Calu3 (cell line): ENCODE data around the gene CIAO2B. TPM values are rescaled to one million over a fixed set of nuclear protein-coding genes. Genes with fewer than 3 reads are reported as not detected.
A peak's percentile ranks its signal among the peaks of the same experiment; 100 is the strongest.
"Not testable (repeated sequence)": the region's sequence is repeated elsewhere in the genome, so short reads cannot be mapped to it uniquely, and the experiment has no call there.

Source experiments
- BruUV-seq: library from RNA; stranded (reverse); fragments of 400-500 nt; replicated peaks from 2 replicates; lab custom pipeline; 2021; lab: Mats Ljungman, UMichigan
- CTCF ChIA-PET: fragments of 300-600 bp; sonication (Branson Sonifier 250); formaldehyde crosslinking; loops from one replicate; lab custom pipeline; 2022; ENCODE audit warnings: antibody characterized with exemption; lab: Charles Lee
- DNase-seq: peaks from one replicate; pipeline ENCODE4 v3.0.0; 2022
- H3K27ac Mint-ChIP-seq: one replicate; pipeline ENCODE4 v1.8.0; 2022; ENCODE audit warnings: mixed read lengths; ENCODE audit not compliant: unreplicated experiment
- H3K27me3 Mint-ChIP-seq: one replicate; pipeline ENCODE4 v1.8.0; 2022; ENCODE audit warnings: mixed read lengths; ENCODE audit not compliant: unreplicated experiment
- H3K36me3 Mint-ChIP-seq: one replicate; pipeline ENCODE4 v1.8.0; 2022; ENCODE audit warnings: mild to moderate bottlenecking, moderate library complexity, mixed read lengths; ENCODE audit not compliant: insufficient read depth, unreplicated experiment
- H3K4me1 Mint-ChIP-seq: one replicate; pipeline ENCODE4 v1.8.0; 2022; ENCODE audit warnings: mild to moderate bottlenecking, low read depth, mixed read lengths; ENCODE audit not compliant: unreplicated experiment
- H3K4me3 Mint-ChIP-seq: one replicate; pipeline ENCODE4 v1.8.0; 2022; ENCODE audit warnings: mild to moderate bottlenecking, low read depth, moderate library complexity, mixed read lengths; ENCODE audit not compliant: unreplicated experiment
- H3K9me3 Mint-ChIP-seq: one replicate; pipeline ENCODE4 v1.8.0; 2022; ENCODE audit warnings: low read depth, mixed read lengths; ENCODE audit not compliant: unreplicated experiment
- intact Hi-C: fragments of 100-400 bp; cut with micrococcal nuclease; formaldehyde crosslinking; loops from one replicate; pipeline ENCODE4 v1.10.0; 2022; ENCODE audit not compliant: unreplicated experiment
- total RNA-seq: library from RNA; stranded (reverse); gene quantifications from 2 replicates; pipeline ENCODE4 v1.2.3, GENCODE V29; 2022
- TF ChIP-seq, protein P1 (sequence below): fragments of 200-600 bp; IDR thresholded peaks from one replicate; pipeline ENCODE4 v1.8.0; 2022; ENCODE audit warnings: antibody characterized with exemption; ENCODE audit not compliant: unreplicated experiment

The CIAO2B gene
- total RNA-seq, 1 experiment from 2014 or later = 121 TPM

DNA sequence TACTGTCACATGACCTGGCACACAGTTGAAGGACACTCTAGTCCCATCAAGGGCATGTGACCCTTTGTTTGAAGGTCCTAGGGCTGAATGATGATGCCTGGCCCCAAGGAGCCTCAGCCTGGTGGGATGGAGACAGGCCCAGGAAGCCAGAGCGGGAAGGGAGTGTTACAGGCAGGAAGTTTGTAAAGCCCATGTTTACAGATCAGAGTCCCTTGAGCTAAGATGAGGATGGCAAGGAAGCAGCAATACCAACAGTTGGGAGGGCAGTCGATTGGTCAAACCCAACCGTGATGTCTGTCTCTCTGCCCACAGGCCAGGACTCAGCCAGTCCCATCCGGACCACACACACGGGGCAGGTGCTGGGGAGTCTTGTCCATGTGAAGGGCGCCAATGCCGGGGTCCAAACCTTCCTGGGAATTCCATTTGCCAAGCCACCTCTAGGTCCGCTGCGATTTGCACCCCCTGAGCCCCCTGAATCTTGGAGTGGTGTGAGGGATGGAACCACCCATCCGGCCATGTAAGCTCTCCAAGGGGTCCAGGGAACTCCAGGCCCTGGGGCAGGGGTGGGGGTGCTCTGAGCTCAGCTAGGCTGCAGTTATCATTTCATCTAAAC lies 3.6 kb upstream of the CIAO2B start:
- no TSS peak for BruUV-seq
- TF ChIP-seq, protein P1, sequence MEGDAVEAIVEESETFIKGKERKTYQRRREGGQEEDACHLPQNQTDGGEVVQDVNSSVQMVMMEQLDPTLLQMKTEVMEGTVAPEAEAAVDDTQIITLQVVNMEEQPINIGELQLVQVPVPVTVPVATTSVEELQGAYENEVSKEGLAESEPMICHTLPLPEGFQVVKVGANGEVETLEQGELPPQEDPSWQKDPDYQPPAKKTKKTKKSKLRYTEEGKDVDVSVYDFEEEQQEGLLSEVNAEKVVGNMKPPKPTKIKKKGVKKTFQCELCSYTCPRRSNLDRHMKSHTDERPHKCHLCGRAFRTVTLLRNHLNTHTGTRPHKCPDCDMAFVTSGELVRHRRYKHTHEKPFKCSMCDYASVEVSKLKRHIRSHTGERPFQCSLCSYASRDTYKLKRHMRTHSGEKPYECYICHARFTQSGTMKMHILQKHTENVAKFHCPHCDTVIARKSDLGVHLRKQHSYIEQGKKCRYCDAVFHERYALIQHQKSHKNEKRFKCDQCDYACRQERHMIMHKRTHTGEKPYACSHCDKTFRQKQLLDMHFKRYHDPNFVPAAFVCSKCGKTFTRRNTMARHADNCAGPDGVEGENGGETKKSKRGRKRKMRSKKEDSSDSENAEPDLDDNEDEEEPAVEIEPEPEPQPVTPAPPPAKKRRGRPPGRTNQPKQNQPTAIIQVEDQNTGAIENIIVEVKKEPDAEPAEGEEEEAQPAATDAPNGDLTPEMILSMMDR = no peak
- Mint-ChIP-seq H3K9me3 (no peaks in the 10 kb centered on the region), H3K4me1 (peaks cover 32% of the 10 kb centered on the region), H3K27me3 (no peaks in the 10 kb centered on the region), H3K27ac (no peak overlapping the region), H3K36me3 (peaks cover 43% of the 10 kb centered on the region), H3K4me3 (no peak overlapping the region)
- CTCF ChIA-PET = no interaction called here
- intact Hi-C loops = no loop called here
- DNase-seq = no peak

DNA sequence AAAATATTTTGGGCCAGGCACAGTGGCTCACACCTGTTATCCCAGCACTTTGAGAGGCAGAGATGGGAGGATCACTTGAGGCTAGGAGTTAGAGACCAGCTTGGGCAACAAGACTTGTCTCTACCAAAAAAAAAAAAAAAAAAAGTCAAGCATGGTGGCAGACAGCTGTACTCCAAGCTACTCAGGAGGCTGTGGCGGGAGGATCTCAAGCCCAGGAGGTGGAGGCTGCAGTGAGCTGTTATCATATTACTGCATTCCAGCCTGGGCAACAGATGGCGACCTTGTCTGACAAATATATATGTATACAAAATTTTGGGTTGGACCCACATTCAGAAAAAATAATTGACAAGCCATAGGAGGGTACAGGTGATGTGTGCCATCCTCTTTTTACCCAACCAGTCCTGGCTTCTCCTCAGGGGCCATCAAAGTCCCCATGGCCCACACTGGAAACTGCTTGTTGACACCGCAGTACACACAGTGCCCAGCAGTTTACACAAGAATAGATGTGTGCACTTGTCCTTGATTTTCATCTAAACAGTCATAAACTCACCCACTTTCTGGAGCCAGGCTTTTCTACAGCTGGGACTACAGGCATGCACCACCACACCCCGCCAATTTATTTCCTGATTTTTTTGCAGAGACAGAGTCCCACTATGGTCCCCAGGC lies 2.8 kb upstream of the CIAO2B start:
- Mint-ChIP-seq H3K4me1 (peaks cover 40% of the 10 kb centered on the region), H3K4me3 (no peak overlapping the region), H3K27ac (no peak overlapping the region), H3K36me3 (peaks cover 42% of the 10 kb centered on the region), H3K27me3 (no peaks in the 10 kb centered on the region), H3K9me3 (no peaks in the 10 kb centered on the region)
- CTCF ChIA-PET = interaction anchor here (1.0 to 1.3 kb wide), 2 partner anchors 10 to 18 kb away, joined by 3 to 4 read pairs; partner anchors contain the start of gene CDH16
- DNase-seq = no peak
- TF ChIP-seq, protein P1 = no peak
- no TSS peak for BruUV-seq
- intact Hi-C loops = no loop called here

DNA sequence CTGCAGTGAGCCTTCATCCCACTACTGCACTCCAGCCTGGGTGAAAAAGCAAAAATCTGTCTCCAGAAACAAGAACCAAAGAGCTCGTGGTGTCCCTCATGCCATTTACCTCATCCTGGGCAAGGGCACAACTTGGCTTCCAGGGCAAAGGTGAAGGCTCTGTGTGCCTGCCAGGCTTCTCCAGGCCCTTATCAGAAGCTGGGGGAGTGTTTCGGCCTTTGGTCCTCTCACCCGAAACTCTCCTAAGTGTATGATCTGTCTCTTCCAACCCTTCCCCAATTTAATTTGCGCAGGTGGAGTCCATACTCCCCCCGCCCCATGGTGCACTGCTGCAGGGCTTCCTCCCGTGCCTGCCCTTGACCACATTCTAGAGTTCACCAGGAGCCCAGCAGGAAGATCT lies 2.3 kb upstream of the CIAO2B start:
- Mint-ChIP-seq H3K4me3 (peak overlapping the region; percentile 92), H3K4me1 (peaks cover 41% of the 10 kb centered on the region), H3K36me3 (peaks cover 45% of the 10 kb centered on the region), H3K9me3 (no peaks in the 10 kb centered on the region), H3K27me3 (no peaks in the 10 kb centered on the region), H3K27ac (no peak overlapping the region)
- intact Hi-C loops = no loop called here
- BruUV-seq = no TSS peak
- CTCF ChIA-PET = interaction anchor here (1.0 to 1.3 kb wide), 2 partner anchors 9 to 18 kb away, joined by 3 to 4 read pairs; partner anchors contain the start of gene CDH16
- DNase-seq = no peak
- TF ChIP-seq, protein P1 = no peak

DNA sequence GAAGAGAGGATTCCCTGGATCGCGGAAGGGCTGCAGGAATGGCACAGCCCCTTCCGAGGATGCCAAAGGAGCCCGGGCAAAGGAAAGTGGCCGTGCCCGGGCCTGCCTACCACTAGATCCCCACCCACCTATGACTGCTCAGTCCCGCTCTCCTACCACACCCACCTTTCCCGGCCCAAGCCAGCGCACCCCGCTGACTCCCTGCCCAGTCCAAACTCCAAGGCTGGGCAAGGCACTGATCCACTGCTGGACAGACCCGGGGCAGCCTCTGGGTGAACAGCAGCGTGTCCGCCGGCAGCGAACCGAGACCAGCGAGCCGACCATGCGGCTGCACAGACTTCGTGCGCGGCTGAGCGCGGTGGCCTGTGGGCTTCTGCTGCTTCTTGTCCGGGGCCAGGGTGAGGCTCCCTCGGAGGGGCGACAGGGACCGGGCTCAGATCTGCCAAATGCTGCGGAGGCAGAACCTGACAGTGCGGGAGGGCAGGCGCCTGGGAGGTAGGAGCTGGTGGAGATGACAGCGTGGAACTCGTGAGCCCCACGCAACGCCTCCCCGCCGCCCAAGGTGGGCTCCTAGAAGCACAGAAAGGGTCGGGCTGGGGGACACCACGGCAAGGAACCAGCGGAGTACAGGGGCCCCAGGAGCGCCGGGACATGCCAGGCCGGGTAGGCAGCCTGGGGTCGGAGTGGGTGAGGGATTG lies 1.3 kb upstream of the CIAO2B start, which contains the start of gene CES2:
TSS of gene CES2 (plus strand) at position 203 of the 698 bp plus-strand sequence. CDS start at position 323, 120 bp downstream.
- CTCF ChIA-PET = interaction anchor here (1.3 kb wide), 1 partner anchor 17 kb away, joined by 3 read pairs; the partner anchor contains the start of gene CDH16
- Mint-ChIP-seq H3K4me1 (peaks cover 44% of the 10 kb centered on the region), H3K36me3 (peaks cover 45% of the 10 kb centered on the region), H3K27ac (peak within 1 kb of the TSS; percentile 74), H3K4me3 (peak within 1 kb of the TSS; percentile 92), H3K27me3 (no peaks in the 10 kb centered on the region), H3K9me3 (no peaks in the 10 kb centered on the region)
- BruUV-seq = no TSS peak
- intact Hi-C loops = no loop called here
- TF ChIP-seq, protein P1 = no peak
- DNase-seq = peak; percentile 63

DNA sequence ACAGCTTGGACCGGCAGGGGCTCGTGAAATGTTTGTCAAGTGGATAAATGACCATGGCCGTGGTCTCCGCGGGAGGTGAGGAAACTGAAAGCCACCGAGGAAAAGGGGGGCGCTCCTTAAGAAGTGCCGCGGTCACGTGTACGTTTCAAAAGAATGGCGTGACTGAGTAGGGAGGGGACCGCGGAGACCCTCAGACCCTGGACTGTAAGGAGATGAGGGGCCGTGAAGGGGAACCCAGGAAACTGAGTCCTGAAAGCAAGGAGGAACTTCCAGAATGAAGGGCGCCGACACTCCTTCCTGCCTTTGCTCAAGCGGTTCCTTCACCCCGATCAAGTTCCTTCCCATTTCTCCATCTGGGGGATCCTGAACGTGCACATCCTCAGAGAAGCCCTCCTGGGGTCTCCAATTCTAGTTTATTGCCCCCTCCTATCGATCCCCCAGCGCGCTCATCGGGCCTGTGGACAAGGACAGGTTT lies 674 bp upstream of the CIAO2B start:
- CTCF ChIA-PET, intact Hi-C loops, H3K9me3 Mint-ChIP-seq, H3K27me3 Mint-ChIP-seq, DNase-seq: not testable (repeated sequence)
- TSS peak; percentile 36 for BruUV-seq
- Mint-ChIP-seq H3K36me3 (peaks cover 49% of the 10 kb centered on the region), H3K27ac (peak overlapping the region; percentile 74), H3K4me1 (peaks cover 50% of the 10 kb centered on the region), H3K4me3 (peak overlapping the region; percentile 92)
